Stimulated activated CD4-positive, alpha-beta T cell treated with anti-CD3 and anti-CD28 coated beads, TNF-alpha, amount 100 ng/mL, for 1 hour (primary cell): Measurements from ENCODE around the gene PPFIBP2.

Experiments
- DNase-seq, 3 donors: peaks; one replicate each; pipeline ENCODE4 v3.0.0-alpha.2; 2020; ENCODE audit warnings: low read depth in 3 of 3, low spot score in 1 of 3

The PPFIBP2 gene

GRCh38 chr11:7513234-7514098, at the start of gene PPFIBP2:
PPFIBP2 (plus strand) TSS chr11:7513999; CDS start chr11:7549476, 35,477 bp downstream.
- DNase-seq = peak; percentile 49 to 81 (median 69)

DNA sequence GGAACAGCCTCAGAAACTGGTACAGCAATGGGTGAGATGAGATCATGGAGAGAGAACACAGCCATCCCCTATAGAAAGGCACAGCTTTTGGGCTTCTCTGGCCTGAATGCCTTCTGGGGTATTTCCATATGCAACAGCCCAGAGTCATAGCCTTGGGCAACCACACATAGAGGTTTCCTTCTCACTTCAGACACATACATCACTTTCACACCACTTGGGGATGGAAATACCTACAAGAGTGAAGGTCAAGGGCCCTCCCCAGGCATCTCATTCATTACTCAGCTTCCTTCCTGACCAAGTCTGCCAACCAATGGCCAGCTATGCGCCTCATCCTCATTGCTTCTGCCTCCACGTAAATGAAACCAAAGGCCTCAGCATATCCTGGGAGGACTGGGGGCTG, 46.1 kb upstream of the PPFIBP2 start:
- DNase-seq = no peak

DNA sequence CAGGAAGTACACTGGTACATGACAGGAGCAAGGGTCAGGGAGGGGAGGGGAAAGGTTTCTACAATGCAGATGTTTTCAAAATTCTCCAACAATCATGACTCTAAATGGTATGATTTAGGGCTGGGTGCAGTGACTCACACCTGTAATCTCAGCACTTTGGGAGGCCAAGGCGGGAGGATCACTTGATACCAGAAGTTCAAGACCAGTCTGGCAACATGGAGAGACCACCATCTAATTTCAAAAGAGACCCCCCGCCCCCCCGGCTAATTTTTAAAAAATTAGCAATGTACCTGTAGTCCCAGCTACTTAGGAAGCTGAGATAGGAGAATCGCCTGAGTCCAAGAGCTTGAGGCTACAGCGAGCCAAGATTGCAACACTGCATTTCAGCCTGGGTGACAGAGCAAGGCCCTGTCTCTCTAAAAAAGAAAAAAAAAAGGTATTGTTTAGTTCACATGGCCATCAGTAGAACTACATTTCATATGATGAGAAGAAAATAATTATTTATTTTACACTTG, 44.4 kb upstream of the PPFIBP2 start:
- DNase-seq = no peak

DNA sequence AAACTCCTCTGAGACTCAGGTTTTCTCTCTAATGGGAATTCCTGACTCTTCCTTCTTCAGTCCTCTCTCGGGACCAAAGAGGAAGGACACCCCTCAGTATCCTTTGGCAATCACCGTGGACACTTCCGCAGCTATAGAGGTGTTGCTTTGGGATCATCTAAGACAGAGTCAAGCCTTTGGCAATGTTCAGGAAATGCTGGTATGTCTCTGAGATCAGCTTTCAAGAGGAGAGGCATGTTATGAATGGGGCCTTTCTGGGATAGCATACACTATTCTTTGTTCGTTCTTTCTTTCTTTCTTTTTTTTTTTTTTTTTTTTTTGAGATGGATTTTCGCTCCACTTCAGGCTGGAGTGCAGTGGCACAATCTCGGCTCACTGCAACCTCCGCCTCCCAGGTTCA, 42.7 kb upstream of the PPFIBP2 start:
- no peak for DNase-seq

DNA sequence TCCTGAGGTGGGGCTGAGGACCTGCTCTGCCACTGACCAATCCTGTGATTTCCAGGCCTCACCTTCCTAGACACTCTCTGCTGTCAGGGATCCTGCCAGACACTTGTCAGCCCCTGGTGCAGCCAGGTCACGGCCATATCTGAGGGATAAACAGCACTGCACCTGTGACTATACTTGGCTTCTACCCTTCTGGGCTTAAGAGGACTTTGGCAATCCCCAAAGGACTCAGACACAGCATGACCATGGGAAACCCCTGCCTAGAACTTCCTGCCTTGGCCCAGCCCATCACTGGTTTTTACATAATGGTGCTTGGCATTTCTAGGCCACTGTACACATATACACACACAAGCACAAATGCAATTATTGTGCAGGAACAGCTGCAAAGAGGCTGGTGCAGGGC, 40.1 kb upstream of the PPFIBP2 start:
- no peak for DNase-seq

DNA sequence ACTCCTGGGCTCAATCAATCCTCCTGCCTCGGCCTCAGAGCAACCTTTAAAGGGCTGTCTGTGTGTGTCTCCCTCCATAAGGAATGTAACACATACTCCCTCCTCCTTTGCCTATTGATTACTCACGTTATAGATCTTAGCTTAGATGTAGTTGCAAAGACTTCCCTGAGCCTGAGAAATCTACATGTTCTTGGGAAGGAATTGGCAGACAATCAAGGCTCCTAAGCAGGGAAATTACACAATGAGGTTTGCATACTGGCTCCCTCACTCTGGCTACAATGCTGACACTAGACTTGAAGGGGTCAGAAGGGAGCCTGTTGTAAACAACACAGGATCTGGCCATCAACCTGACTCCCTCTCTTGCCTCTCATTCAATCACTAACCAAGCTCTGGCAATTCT, 33.7 kb upstream of the PPFIBP2 start:
- no peak for DNase-seq

DNA sequence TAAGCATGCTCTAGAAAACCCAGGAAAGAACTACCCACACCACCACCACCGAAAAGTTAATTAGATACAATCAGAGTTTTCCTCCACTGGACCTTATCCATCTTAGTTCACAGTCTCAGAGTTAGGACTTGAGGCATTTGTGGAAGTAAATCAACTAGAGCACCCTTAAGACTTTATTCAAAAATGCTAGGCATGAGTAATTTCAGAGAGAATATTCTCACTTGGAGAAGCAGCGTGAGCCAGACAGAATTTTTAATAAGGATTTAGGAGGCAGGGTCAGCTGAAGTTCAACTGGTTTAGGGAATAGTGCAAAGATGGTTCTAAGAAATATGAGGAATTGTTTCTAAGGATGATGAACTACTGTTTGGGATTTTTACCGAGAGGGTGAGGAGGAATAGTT, 29.7 kb upstream of the PPFIBP2 start:
- no peak for DNase-seq

GRCh38 chr11:7484645-7485044, 29.2 kb upstream of the PPFIBP2 start:
- no peak for DNase-seq

DNA sequence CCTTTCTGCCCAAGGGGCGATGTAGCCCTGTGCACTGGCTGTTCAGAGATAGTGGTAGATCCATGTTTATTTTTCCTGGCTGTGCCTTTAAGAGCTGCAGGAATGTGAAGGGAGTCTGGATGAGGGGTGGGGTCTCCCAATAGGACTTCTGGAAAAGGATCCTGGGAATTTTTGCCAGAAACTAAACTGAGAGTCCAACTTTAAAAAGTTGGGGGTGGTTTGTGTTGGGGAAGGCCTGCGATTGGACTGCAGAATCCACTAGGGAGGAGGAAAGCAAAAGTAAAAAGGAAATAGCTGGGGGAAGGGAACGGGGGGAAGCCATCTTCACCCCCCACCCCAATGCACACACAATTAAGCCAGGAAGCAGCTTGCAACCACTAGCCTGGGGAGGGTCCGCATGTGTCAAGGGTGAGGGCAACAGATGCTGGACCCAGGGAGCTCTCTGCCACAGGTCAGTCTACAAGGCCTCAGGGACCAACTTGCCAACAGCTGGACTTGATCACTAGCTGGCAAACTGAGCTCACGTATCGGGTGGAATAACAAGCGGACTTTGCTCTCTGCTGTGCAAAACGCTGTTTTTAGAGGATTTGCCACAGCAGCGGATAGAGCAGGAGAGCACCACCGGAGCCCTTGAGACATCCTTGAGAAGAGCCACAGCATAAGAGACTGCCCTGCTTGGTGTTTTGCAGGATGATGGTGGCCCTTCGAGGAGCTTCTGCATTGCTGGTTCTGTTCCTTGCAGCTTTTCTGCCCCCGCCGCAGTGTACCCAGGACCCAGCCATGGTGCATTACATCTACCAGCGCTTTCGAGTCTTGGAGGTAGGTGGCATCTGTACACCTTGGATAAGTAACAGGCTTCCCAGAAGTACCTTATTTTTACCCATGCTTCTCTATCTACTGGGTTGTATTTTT, 28.4 kb upstream of the PPFIBP2 start, which contains the start of gene OLFML1:
Gene OLFML1 (plus strand): TSS at position 321 of the 912 bp plus-strand sequence. CDS start 370 bp downstream, at position 691.
- no peak for DNase-seq

- no peak for DNase-seq
Observed at GRCh38 chr11:7486098-7486780, 27.6 kb upstream of the PPFIBP2 start.

DNA sequence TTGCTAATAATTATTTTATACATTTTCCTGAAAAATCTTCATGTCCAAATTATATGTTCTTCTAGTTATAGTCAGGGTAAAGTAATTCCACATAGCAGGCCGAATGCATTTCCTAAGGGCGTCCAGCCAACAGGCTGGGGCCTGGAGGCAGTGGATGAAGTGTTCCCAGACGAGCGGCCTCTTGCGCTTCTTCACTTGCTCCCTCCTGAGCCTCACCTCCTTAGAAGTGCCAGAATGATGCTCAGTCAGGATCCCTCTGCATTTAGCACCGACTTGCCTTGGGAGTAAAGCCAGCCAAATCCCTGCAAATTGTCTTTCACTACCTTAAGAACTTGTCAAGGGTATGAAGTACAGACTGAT, 27.0 kb upstream of the PPFIBP2 start:
- DNase-seq = no peak

DNA sequence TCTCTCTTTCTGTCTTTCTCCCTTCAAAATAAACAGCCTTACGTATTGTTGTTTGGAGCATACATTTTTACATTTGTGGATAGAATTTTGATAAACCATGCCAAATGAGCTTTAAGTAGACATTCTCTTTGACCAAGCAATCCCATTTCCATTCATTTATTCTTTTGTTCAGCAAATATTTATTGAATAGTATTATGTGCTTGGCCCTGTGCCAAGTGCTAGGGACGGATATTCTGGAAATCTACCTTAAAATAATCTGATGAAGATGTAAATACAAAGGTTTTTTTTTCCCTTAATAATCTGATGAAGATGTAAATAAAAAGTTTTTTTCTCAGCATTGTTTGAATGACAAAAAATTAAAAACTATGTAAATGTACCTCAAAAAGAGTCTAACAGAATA, 26.4 kb upstream of the PPFIBP2 start:
- no peak for DNase-seq

- no peak for DNase-seq
Observed at GRCh38 chr11:7488681-7489080, 25.1 kb upstream of the PPFIBP2 start.

- DNase-seq = no peak
Observed at GRCh38 chr11:7489376-7489775, 24.4 kb upstream of the PPFIBP2 start.

- no peak for DNase-seq
Observed at GRCh38 chr11:7490054-7490453, 23.7 kb upstream of the PPFIBP2 start.

- DNase-seq = no peak
Observed at GRCh38 chr11:7490535-7490934, 23.3 kb upstream of the PPFIBP2 start.

- no peak for DNase-seq
Observed at GRCh38 chr11:7492253-7492652, 21.5 kb upstream of the PPFIBP2 start.

DNA sequence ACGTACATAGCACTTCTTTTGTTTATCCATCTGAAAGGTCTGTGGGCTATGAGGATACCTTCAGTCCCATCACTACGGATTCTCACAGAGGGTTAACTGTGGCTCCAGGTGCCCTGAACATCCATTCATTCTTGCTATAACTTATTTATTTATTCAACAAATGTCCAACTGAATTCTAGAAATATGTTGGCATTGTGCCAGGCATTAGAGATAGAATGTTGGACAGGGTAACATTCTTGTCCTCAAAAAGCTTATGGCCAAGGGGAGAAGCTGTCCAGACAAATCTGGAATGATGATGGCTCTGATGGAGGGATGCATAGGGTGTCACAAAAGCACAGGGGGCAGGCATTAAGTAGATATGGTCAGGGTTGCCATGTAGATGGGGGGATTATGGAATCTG, 20.1 kb upstream of the PPFIBP2 start:
- no peak for DNase-seq

DNA sequence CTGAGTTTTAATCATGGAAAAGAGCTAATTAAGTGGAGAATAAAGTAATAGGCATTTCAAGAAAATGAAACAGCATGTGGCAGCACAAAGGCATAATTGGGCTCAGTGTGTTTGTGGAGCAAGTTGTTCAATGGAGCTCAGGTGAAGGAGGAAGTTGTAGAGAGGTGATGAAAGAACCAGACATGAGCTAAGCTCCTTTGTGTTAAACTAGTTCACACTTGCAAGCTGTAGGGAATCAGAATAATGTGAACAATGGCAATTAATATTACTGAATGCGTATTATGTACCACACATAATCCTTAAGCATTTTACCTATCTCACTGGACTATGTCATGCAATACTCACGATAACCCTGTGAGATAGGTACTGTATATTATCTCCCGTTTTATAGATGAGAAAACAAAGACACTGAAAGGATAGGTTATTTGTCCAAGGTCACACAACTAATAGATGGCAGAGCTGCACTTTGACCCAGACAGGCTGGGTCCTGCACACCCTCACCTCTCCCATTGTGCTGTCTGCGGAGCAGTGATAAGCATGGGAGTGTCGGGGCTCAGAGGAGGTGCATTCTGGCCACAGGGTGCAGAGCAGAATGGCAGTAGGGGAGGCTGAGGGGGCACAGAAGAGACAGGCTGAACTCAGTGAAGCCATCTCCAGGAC, 19.6 kb upstream of the PPFIBP2 start:
- DNase-seq = no peak

- no peak for DNase-seq
Observed at GRCh38 chr11:7495882-7496551, 17.8 kb upstream of the PPFIBP2 start.
